ENCODE data around the gene TXNL1.

The TXNL1 gene

GRCh38 chr18:56565551-56566345 is 72.6 kb downstream of the TXNL1 start:
- no peak for DNase-seq

- DNase-seq: no peak
Measured at GRCh38 chr18:56565046-56565445, 73.3 kb downstream of the TXNL1 start.

GRCh38 chr18:56563568-56563967 is 74.8 kb downstream of the TXNL1 start:
- DNase-seq: no peak

GRCh38 chr18:56562479-56562878 is 75.9 kb downstream of the TXNL1 start:
- no peak for DNase-seq

- no peak for DNase-seq
Measured at GRCh38 chr18:56560992-56561391, 77.4 kb downstream of the TXNL1 start.

- no peak for DNase-seq
Measured at GRCh38 chr18:56559044-56559443, 79.3 kb downstream of the TXNL1 start.

- DNase-seq: no peak
Measured at GRCh38 chr18:56556907-56557306, 81.5 kb downstream of the TXNL1 start.

GRCh38 chr18:56550121-56550520 is 88.3 kb downstream of the TXNL1 start:
- DNase-seq: no peak
